HepG2 (cell line): Measurements from ENCODE around the gene C7orf57. TPM values are rescaled to one million over a fixed set of nuclear protein-coding genes. Genes with fewer than 3 reads are reported as not detected.

Experiments used
- ATAC-seq: fragments of 200-7000 bp; cut with Tn5 transposase; 3 replicates; pipeline ENCODE4 v1.9.1; 2020; ENCODE audit warnings: mild to moderate bottlenecking, moderate library complexity
- BruUV-seq: library from RNA; stranded (reverse); fragments of 400-500 nt; replicated peaks from 2 replicates; lab custom pipeline; 2021; lab: Mats Ljungman, UMichigan
- CTCF ChIA-PET: fragments of 300-600 bp; formaldehyde crosslinking; extraction: SDS; loops from one replicate; lab custom pipeline; 2021; ENCODE audit warnings: low total read pairs, inconsistent platforms, low intra/inter-chr PET ratio; lab: Yijun Ruan, JAX
- POLR2A ChIA-PET: fragments of 350-600 bp; sonication (Branson Sonifier 250); formaldehyde crosslinking; loops from one replicate; lab custom pipeline; 2020; ENCODE audit warnings: antibody characterized with exemption, inconsistent platforms; lab: Yijun Ruan, JAX
- DNase-seq: peaks from one replicate; pipeline ENCODE4 v3.0.0-alpha.2; 2015; ENCODE audit warnings: low spot score
- FAIRE-seq: peaks from 3 replicates; lab custom pipeline; 2011; peaks lifted over from hg19 to GRCh38; lab: Jason Lieb, UNC
- H2AFZ ChIP-seq: one replicate; pipeline ENCODE4 v1.6.1; 2011; ENCODE audit warnings: low read length, inconsistent platforms
- H3K27ac ChIP-seq: fragments of 300-600 bp; 3 replicates; pipeline ENCODE4 v1.8.0; 2011; ENCODE audit warnings: mixed run types, mild to moderate bottlenecking, mixed read lengths, low read length, inconsistent platforms; ENCODE audit not compliant: insufficient read depth; ENCODE audit errors: extremely low read length
- H3K27me3 ChIP-seq, 2 experiments: fragments of 200-600 bp in 1 of 2; 2 replicates in 1 of 2; 3 replicates in 1 of 2; pipeline versions ENCODE4 v1.6.0 to v1.8.0; 2011; ENCODE audit warnings: low read length in 2 of 2, mild to moderate bottlenecking in 2 of 2, moderate library complexity in 2 of 2, inconsistent platforms in 1 of 2; ENCODE audit not compliant: insufficient read depth in 2 of 2, control insufficient read depth in 1 of 2
- H3K36me3 ChIP-seq, 2 experiments: fragments of 200-600 bp in 1 of 2; replicated peaks in 1 of 2; 2 replicates in 1 of 2; 3 replicates in 1 of 2; pipeline versions ENCODE4 v1.5.1 to v1.8.0; 2011; ENCODE audit warnings: low read length in 2 of 2, inconsistent platforms in 1 of 2; ENCODE audit not compliant: insufficient read depth in 2 of 2, control insufficient read depth in 1 of 2
- H3K4me1 ChIP-seq: 2 replicates; pipeline ENCODE4 v1.5.1; 2012; ENCODE audit warnings: low read length, inconsistent platforms; ENCODE audit not compliant: insufficient read depth
- H3K4me2 ChIP-seq: 2 replicates; pipeline ENCODE4 v1.6.0; 2011; ENCODE audit warnings: low read depth, low read length, inconsistent platforms
- H3K4me3 ChIP-seq, 3 experiments: fragments of 200-600 bp in 1 of 3; sonication (generic), shearing (Covaris generic) in 1 of 3; replicated peaks in 1 of 3; 2 replicates each; pipeline ENCODE4 v1.5.1; 2011 to 2016; ENCODE audit warnings: low read length in 3 of 3, inconsistent platforms in 2 of 3, low read depth in 2 of 3, mild to moderate bottlenecking in 2 of 3, control low read depth in 1 of 3, mixed read lengths in 1 of 3; ENCODE audit not compliant: insufficient read depth in 1 of 3
- H3K79me2 ChIP-seq: one replicate; pipeline ENCODE4 v1.6.1; 2011; ENCODE audit warnings: low read length, inconsistent platforms; ENCODE audit not compliant: insufficient read depth
- H3K9ac ChIP-seq: 2 replicates; pipeline ENCODE4 v1.6.0; 2011; ENCODE audit warnings: mild to moderate bottlenecking, low read depth, low read length, inconsistent platforms; ENCODE audit not compliant: insufficient read depth
- H3K9me3 ChIP-seq: 2 replicates; pipeline ENCODE4 v1.5.1; 2012; ENCODE audit warnings: mild to moderate bottlenecking, low read length
- H4K20me1 ChIP-seq: 2 replicates; pipeline ENCODE4 v1.6.0; 2011; ENCODE audit warnings: inconsistent platforms, mild to moderate bottlenecking, low read length, moderate library complexity; ENCODE audit not compliant: insufficient read depth
- ARID3A ChIP-seq: IDR thresholded peaks from 2 replicates; pipeline ENCODE4 v1.6.1; 2012; ENCODE audit warnings: low read depth, low read length, improper control_type of control experiment
- HINFP ChIP-seq: sonication (generic); formaldehyde crosslinking; IDR thresholded peaks from 2 replicates; pipeline ENCODE4 v1.4.0; 2020; ENCODE audit warnings: low read depth, mild to moderate bottlenecking, missing genetic modification reagents
- JDP2 ChIP-seq: sonication (generic); formaldehyde crosslinking; IDR thresholded peaks from 2 replicates; pipeline ENCODE4 v1.8.1; 2022; ENCODE audit warnings: missing genetic modification reagents, borderline replicate concordance
- NCOR1 ChIP-seq: fragments of 200-600 bp; sonication (generic); IDR thresholded peaks from 2 replicates; pipeline ENCODE4 v1.7.0; 2017; ENCODE audit warnings: antibody characterized with exemption, low read length, borderline replicate concordance
- PAX8 ChIP-seq: sonication (generic); formaldehyde crosslinking; IDR thresholded peaks from 2 replicates; pipeline ENCODE4 v1.8.0; 2022; ENCODE audit warnings: mild to moderate bottlenecking, missing genetic modification reagents, borderline replicate concordance
- RFX3 ChIP-seq: IDR thresholded peaks from 2 replicates; pipeline ENCODE4 v1.6.1; 2016; ENCODE audit warnings: missing biosample characterization, missing genetic modification reagents
- SAP130 ChIP-seq: IDR thresholded peaks from 2 replicates; pipeline ENCODE4 v1.6.1; 2016; ENCODE audit warnings: low read depth
- ZHX2 ChIP-seq, 2 experiments: sonication (generic) in 1 of 2; formaldehyde crosslinking in 1 of 2; IDR thresholded peaks; 2 replicates each; pipeline versions ENCODE4 v1.6.1 to v1.9.0; 2014 to 2022; ENCODE audit warnings: antibody characterized with exemption in 1 of 2, borderline replicate concordance in 1 of 2, inconsistent platforms in 1 of 2, low read depth in 1 of 2, missing genetic modification reagents in 1 of 2
- ZNF10 ChIP-seq: sonication (generic); formaldehyde crosslinking; IDR thresholded peaks from 2 replicates; pipeline ENCODE4 v1.4.0; 2020; ENCODE audit warnings: mild to moderate bottlenecking, low read depth, missing genetic modification reagents, borderline replicate concordance
- ZNF143 ChIP-seq: sonication (generic); formaldehyde crosslinking; IDR thresholded peaks from 2 replicates; pipeline ENCODE4 v1.4.0; 2020; ENCODE audit warnings: missing genetic modification reagents
- ZNF3 ChIP-seq: IDR thresholded peaks from 2 replicates; pipeline ENCODE4 v1.7.0; 2017; ENCODE audit warnings: inconsistent platforms
- ZNF432 ChIP-seq: sonication (generic); formaldehyde crosslinking; IDR thresholded peaks from 2 replicates; pipeline ENCODE4 v1.5.0; 2020; ENCODE audit warnings: missing genetic modification reagents, mild to moderate bottlenecking, borderline replicate concordance
- ZNF510 ChIP-seq: sonication (generic); formaldehyde crosslinking; IDR thresholded peaks from 2 replicates; pipeline ENCODE4 v1.4.0; 2020; ENCODE audit warnings: low read depth, mild to moderate bottlenecking, missing genetic modification reagents
- ZNF567 ChIP-seq: sonication (generic); formaldehyde crosslinking; IDR thresholded peaks from 2 replicates; pipeline ENCODE4 v1.8.1; 2023; ENCODE audit warnings: mild to moderate bottlenecking, missing genetic modification reagents, borderline replicate concordance
- in situ Hi-C: cut with HindIII; loops from 2 replicates; pipeline ENCODE4 v1.10.0; 2017; ENCODE audit warnings: low pct_unique_long_range_greater_than_20kb; ENCODE audit not compliant: extremely low pct_ligation_motif_present
- intact Hi-C: fragments of 100-400 bp; cut with micrococcal nuclease; formaldehyde crosslinking; loops from one replicate; pipeline ENCODE4 v1.10.0; 2022; ENCODE audit not compliant: unreplicated experiment
- polyA plus RNA-seq, 8 experiments: library from polyadenylated mRNA; depleted of rRNA in 3 of 8; stranded (reverse) in 7 of 8; unstranded in 1 of 8; fragments of >200 nt; fragmentation: Illumina TruSeq in 4 of 8; extraction: Trizol in 4 of 8; gene quantifications; 2 replicates each; pipeline versions ENCODE4 v1.2.1 to v1.2.3, GENCODE V29; 2011 to 2016; ENCODE audit warnings: low read depth in 4 of 8, missing spikeins in 1 of 8, mixed read lengths in 1 of 8; ENCODE audit not compliant: insufficient read depth in 1 of 8
- total RNA-seq, 5 experiments: library from RNA; depleted of rRNA; stranded (reverse); fragments of >200 nt; fragmentation: Illumina TruSeq; extraction: Trizol; gene quantifications; 2 replicates each; pipeline ENCODE4 v1.2.3, GENCODE V29; 2016; ENCODE audit warnings: low read depth in 1 of 5

The C7orf57 gene
- total and polyA plus RNA-seq, 2 of the 13 experiments (the other 11 are each of a cell fraction or from before 2014, with no cell fraction given), result not detected

GRCh38 chr7:48074204-48074654 is 38.9 kb downstream of the C7orf57 start:
- Histone ChIP-seq H2AFZ (no peak overlapping the region), H3K4me2 (no peak overlapping the region), H3K79me2 (no peaks in the 10 kb centered on the region), H3K4me1 (no peaks in the 10 kb centered on the region), H3K9me3 (no peaks in the 10 kb centered on the region; the same call in 1 of the 2 replicates), H3K9ac (no peak overlapping the region), H3K36me3 (no peaks in the 10 kb centered on the region), H4K20me1 (no peaks in the 10 kb centered on the region), H3K27me3 (no peaks in the 10 kb centered on the region), H3K4me3 (no peak overlapping the region), H3K27ac (no peak overlapping the region)
- intact Hi-C loops, result no loop called here
- ChIA-PET POLR2A (no interaction called here), CTCF (no interaction called here)
- in situ Hi-C loops, result no loop called here
- DNase-seq (no peak), FAIRE-seq (no peak), ATAC-seq (no peak)
- BruUV-seq, result no TSS peak
- no peak for TF ChIP-seq NCOR1
- TF ChIP-seq ZHX2 (IDR thresholded peaks at IDR 0.05; ENCODE audit: low read depth), result no peak
- no peak for TF ChIP-seq ZHX2 (CRISPR knock-in tag; IDR thresholded peaks at IDR 0.05; ENCODE audit: borderline replicate concordance)
- no peak for TF ChIP-seq ARID3A
- TF ChIP-seq ZNF3, result no peak
- no peak for TF ChIP-seq JDP2 (CRISPR knock-in tag)
- no peak for TF ChIP-seq SAP130 (CRISPR knock-in tag)
- no peak for TF ChIP-seq RFX3 (CRISPR knock-in tag)
- TF ChIP-seq ZNF567 (CRISPR knock-in tag), result no peak
- TF ChIP-seq ZNF432 (CRISPR knock-in tag), result no peak
- no peak for TF ChIP-seq ZNF143 (CRISPR knock-in tag)
- no peak for TF ChIP-seq ZNF510
- no peak for TF ChIP-seq HINFP (CRISPR knock-in tag)
- no peak for TF ChIP-seq ZNF10 (CRISPR knock-in tag)
- TF ChIP-seq PAX8 (CRISPR knock-in tag), result no peak
